A673 (cell line): ENCODE results near the gene CPED1. TPM values are rescaled to one million over a fixed set of nuclear protein-coding genes. Genes with fewer than 3 reads are reported as not detected.

Experiments used
- BruUV-seq: library from RNA; stranded (reverse); fragments of 400-500 nt; replicated peaks from 2 replicates; lab custom pipeline; 2021; lab: Mats Ljungman, UMichigan
- CTCF ChIA-PET: fragments of 300-600 bp; sonication (Branson Sonifier 250); formaldehyde crosslinking; loops from one replicate; lab custom pipeline; 2022; ENCODE audit warnings: antibody characterized with exemption; lab: Charles Lee
- POLR2A ChIA-PET: fragments of 300-600 bp; sonication (Branson Sonifier 250); formaldehyde crosslinking; loops from one replicate; lab custom pipeline; 2022; ENCODE audit warnings: antibody characterized with exemption; ENCODE audit not compliant: low non-redundant PET; lab: Charles Lee
- DNase-seq: peaks from one replicate; pipeline ENCODE4 v3.0.0-alpha.2; 2015; ENCODE audit warnings: low spot score
- H3K27ac ChIP-seq: fragments of 200-600 bp; sonication (generic); 2 replicates; pipeline ENCODE4 v1.5.1; 2016; ENCODE audit warnings: mixed run types, low read depth, mild to moderate bottlenecking, mixed read lengths, antibody characterized with exemption, low read length; ENCODE audit not compliant: poor library complexity, severe bottlenecking
- H3K27me3 ChIP-seq: fragments of 200-600 bp; sonication (generic); replicated peaks from 2 replicates; pipeline ENCODE4 v1.6.1; 2017; ENCODE audit warnings: mixed run types, low read depth, mild to moderate bottlenecking, mixed read lengths, antibody characterized with exemption, low read length; ENCODE audit not compliant: insufficient read depth, poor library complexity
- H3K36me3 ChIP-seq: fragments of 200-600 bp; sonication (generic); 2 replicates; pipeline ENCODE4 v1.6.1; 2016; ENCODE audit warnings: mixed run types, mild to moderate bottlenecking, mixed read lengths, antibody characterized with exemption, low read length; ENCODE audit not compliant: insufficient read depth, poor library complexity, severe bottlenecking
- H3K4me1 ChIP-seq: fragments of 200-600 bp; sonication (generic); 2 replicates; pipeline ENCODE4 v1.6.1; 2017; ENCODE audit warnings: mixed run types, mild to moderate bottlenecking, mixed read lengths, antibody characterized with exemption, low read length; ENCODE audit not compliant: insufficient read depth, poor library complexity, severe bottlenecking
- H3K4me3 ChIP-seq: fragments of 200-600 bp; sonication (generic); 2 replicates; pipeline ENCODE4 v1.5.1; 2016; ENCODE audit warnings: low read depth, mixed run types, mild to moderate bottlenecking, mixed read lengths, low read length; ENCODE audit not compliant: poor library complexity, severe bottlenecking
- H3K9me3 ChIP-seq: fragments of 200-600 bp; sonication (generic); 2 replicates; pipeline ENCODE4 v1.6.1; 2016; ENCODE audit warnings: mixed run types, low read depth, mild to moderate bottlenecking, mixed read lengths, antibody characterized with exemption, low read length; ENCODE audit not compliant: poor library complexity, severe bottlenecking
- EZH2 ChIP-seq: fragments of 200-600 bp; sonication (generic); IDR thresholded peaks from 2 replicates; pipeline ENCODE4 v1.6.1; 2017; ENCODE audit warnings: borderline replicate concordance, low read depth, mild to moderate bottlenecking, mixed read lengths, antibody characterized with exemption, low read length; ENCODE audit not compliant: poor library complexity, severe bottlenecking
- intact Hi-C: fragments of 100-400 bp; cut with micrococcal nuclease; formaldehyde crosslinking; loops from one replicate; pipeline ENCODE4 v1.10.0; 2022; ENCODE audit not compliant: unreplicated experiment
- total RNA-seq: library from RNA; stranded (reverse); gene quantifications from 2 replicates; pipeline ENCODE4 v1.2.3, GENCODE V29; 2021
- TF ChIP-seq, protein P1 (sequence below): fragments of 300-800, 200-600 bp; sonication (generic); conservative IDR thresholded peaks from 2 replicates; pipeline ENCODE4 v1.5.1; 2017; ENCODE audit warnings: low read depth, mild to moderate bottlenecking, antibody characterized with exemption, low read length, moderate library complexity, mixed read lengths

CPED1 gene
- total RNA-seq, 1 experiment from 2014 or later = 0.15 TPM

DNA sequence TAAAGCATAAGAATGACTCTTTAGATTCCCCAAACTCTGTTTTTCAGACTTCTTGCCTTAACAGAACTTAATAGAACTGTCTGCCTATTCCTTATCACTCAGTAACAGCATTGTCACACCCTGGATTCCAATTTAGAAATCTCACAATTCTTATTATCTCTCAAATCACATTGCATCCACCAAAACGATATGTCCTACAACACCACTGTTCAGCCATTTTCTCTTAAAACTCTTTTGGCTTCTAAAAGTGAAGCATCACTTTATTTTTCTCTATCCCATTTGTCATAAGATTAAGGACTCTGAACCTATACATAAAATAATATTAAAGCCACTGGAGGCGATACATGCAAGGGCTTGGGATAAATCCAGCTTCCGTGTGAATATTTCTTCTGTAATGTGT lies 1.2 kb upstream of the CPED1 start:
- H3K36me3 ChIP-seq = no peaks in the 10 kb centered on the region
- peaks cover 16% of the 10 kb centered on the region for H3K4me1 ChIP-seq
- no peak overlapping the region for H3K27ac ChIP-seq
- no peaks in the 10 kb centered on the region for H3K9me3 ChIP-seq
- BruUV-seq = no TSS peak
- no peak overlapping the region for H3K4me3 ChIP-seq
- intact Hi-C loops = loop anchor here (1.0 to 10.0 kb wide), 3 partner anchors 94 to 348 kb away; no protein-coding TSS in a partner anchor
- no peaks in the 10 kb centered on the region for H3K27me3 ChIP-seq
- TF ChIP-seq, protein P1, sequence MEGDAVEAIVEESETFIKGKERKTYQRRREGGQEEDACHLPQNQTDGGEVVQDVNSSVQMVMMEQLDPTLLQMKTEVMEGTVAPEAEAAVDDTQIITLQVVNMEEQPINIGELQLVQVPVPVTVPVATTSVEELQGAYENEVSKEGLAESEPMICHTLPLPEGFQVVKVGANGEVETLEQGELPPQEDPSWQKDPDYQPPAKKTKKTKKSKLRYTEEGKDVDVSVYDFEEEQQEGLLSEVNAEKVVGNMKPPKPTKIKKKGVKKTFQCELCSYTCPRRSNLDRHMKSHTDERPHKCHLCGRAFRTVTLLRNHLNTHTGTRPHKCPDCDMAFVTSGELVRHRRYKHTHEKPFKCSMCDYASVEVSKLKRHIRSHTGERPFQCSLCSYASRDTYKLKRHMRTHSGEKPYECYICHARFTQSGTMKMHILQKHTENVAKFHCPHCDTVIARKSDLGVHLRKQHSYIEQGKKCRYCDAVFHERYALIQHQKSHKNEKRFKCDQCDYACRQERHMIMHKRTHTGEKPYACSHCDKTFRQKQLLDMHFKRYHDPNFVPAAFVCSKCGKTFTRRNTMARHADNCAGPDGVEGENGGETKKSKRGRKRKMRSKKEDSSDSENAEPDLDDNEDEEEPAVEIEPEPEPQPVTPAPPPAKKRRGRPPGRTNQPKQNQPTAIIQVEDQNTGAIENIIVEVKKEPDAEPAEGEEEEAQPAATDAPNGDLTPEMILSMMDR = no peak
- no peak for TF ChIP-seq EZH2
- no peak for DNase-seq
- POLR2A ChIA-PET = no interaction called here
- CTCF ChIA-PET = interaction anchor here (2.5 kb wide), 1 partner anchor 121 kb away, joined by 12 read pairs; no protein-coding TSS in a partner anchor

DNA sequence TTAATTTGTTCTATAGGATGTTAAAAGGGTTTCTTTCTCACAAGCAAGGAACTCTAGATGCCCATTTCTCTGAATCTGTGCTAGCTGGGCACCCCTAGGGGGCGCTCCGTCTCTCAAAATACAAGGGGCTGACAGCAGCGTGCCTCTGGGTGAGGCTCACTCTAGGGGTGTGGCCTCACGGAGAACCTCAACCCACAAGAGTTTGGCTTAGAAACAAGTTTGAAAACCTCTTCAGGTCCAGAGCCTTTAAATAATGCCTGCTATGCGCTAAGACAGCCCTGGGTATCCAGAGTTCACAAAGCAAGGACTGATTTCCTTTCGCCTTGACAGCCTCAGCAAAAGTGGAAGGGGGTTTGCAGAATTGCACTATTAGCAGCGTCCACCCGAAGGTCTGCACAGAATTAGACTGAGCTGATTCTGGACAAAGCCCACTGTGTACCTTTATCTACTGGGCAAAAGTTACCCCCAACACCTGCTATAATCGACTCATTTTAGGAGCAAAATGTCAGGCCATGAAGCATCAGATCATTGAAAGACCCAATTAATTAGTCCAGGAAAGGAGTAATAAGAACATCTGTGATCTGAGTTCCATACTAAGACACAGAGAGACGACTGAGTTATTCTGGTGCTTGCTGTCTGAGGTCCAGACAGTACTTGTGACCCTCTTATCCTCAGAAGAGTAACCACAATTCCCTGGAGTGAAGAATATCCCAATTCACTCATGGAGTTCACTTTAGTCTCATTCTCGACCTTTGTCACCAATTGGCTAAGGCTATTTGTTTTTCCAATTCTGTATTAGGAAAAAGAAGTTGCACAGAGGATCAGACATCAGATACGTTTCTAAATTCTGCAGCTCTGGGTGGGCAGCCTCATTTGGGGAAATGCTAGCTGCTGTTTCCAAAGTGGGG lies 574 bp upstream of the CPED1 start:
- Histone ChIP-seq H3K9me3 (no peaks in the 10 kb centered on the region), H3K4me3 (peak overlapping the region; percentile 38), H3K4me1 (peaks cover 22% of the 10 kb centered on the region), H3K27ac (no peak overlapping the region), H3K27me3 (no peaks in the 10 kb centered on the region), H3K36me3 (no peaks in the 10 kb centered on the region)
- POLR2A ChIA-PET = no interaction called here
- no TSS peak for BruUV-seq
- CTCF ChIA-PET = interaction anchor here (0.7 to 2.5 kb wide), 3 partner anchors 38 to 120 kb away, joined by 3 to 12 read pairs (median 4); no protein-coding TSS in a partner anchor
- intact Hi-C loops = loop anchor here (1.0 to 10.0 kb wide), 3 partner anchors 93 to 347 kb away; no protein-coding TSS in a partner anchor
- DNase-seq = peak; percentile 92
- TF ChIP-seq, protein P1 = peak; percentile 98
- no peak for TF ChIP-seq EZH2

DNA sequence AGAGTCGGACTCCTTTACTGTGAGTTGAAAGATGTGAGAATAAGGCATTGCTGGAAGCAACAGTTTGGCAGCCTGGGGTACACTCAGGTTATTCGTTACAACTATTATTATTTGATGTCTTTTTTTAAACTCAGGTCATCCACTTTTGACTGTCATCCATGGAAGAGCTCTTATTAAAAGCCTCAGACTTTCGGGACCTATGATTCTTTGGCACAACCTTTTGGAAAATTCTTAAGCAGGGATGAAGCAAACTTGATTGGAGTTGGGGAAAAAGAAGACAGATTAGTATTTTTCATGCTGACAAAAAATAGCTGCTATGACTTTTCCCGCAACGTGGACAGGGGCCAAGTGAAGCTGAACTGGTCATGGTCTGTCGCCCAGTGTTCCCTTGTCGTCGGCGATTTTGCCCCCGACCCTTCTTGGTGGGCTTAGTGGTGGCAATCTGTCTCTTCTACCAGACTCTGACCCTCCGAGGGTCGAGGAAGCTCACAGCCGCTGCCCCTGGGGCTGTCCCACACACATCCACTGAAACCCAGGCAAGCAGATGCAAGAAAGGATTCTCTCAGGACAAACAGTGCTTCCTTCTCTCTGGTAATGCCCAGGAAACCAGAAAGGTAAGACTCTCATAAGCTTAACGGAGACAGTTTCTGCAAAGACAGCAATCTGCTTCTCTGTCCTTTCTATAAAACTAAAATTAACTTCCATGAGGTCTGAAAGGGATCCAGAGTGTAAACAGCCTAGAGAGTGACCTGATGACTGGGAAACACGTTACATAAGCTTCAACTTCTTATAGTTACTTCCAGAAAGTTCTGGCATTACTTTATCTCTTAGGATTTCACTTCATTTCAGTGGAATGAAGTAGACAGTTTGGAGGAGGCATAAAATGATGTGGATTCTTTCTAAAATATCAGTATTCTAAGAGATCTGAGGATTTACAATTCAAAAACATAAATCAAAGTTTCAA lies 1.0 kb downstream of the CPED1 start:
- POLR2A ChIA-PET = no interaction called here
- no peak for DNase-seq
- no TSS peak for BruUV-seq
- no peak overlapping the region for H3K27ac ChIP-seq
- CTCF ChIA-PET = no interaction called here
- intact Hi-C loops = loop anchor here (10.0 kb wide), 2 partner anchors 345 to 555 kb away; no protein-coding TSS in a partner anchor
- no peaks in the 10 kb centered on the region for H3K27me3 ChIP-seq
- no peak overlapping the region for H3K4me3 ChIP-seq
- H3K36me3 ChIP-seq = no peaks in the 10 kb centered on the region
- H3K9me3 ChIP-seq = no peaks in the 10 kb centered on the region
- TF ChIP-seq EZH2 = no peak
- TF ChIP-seq, protein P1 = no peak
- peaks cover 38% of the 10 kb centered on the region for H3K4me1 ChIP-seq
